Activated CD4-positive, alpha-beta T cell treated with anti-CD3 and anti-CD28 coated beads for 1 hour (primary cell): ENCODE measurements around the gene BAIAP2.

Experiments used
- DNase-seq: peaks from one replicate; pipeline ENCODE4 v3.0.0-alpha.2; 2020

Gene BAIAP2

GRCh38 chr17:81034779-81035520, at the start of gene BAIAP2:
Gene BAIAP2 (plus strand): TSS chr17:81035151. CDS start chr17:81035255, 104 bp downstream.
- DNase-seq = peak; percentile 97

- DNase-seq = no peak
Observed at GRCh38 chr17:80986046-80986445, 48.9 kb upstream of the BAIAP2 start.

- no peak for DNase-seq
Observed at GRCh38 chr17:80986816-80987475, 48.0 kb upstream of the BAIAP2 start.

- DNase-seq = no peak
Observed at GRCh38 chr17:80987941-80988461, 47.0 kb upstream of the BAIAP2 start.

- DNase-seq = no peak
Observed at GRCh38 chr17:80989586-80989913, 45.4 kb upstream of the BAIAP2 start.

- DNase-seq = no peak
Observed at GRCh38 chr17:80990921-80991644, 43.9 kb upstream of the BAIAP2 start.

- DNase-seq = peak; percentile 63
Observed at GRCh38 chr17:80991645-80992076, 43.3 kb upstream of the BAIAP2 start, which contains the start of gene CHMP6. Gene CHMP6 (plus strand): TSS chr17:80991841. CDS start chr17:80991919, 78 bp downstream.

GRCh38 chr17:80992077-80992947, 42.6 kb upstream of the BAIAP2 start:
- no peak for DNase-seq

GRCh38 chr17:80992948-80993624, 41.9 kb upstream of the BAIAP2 start:
- no peak for DNase-seq

GRCh38 chr17:80995131-80995530, 39.8 kb upstream of the BAIAP2 start:
- DNase-seq = no peak

- no peak for DNase-seq
Observed at GRCh38 chr17:80996422-80997305, 38.3 kb upstream of the BAIAP2 start.

GRCh38 chr17:80997424-80998117, 37.4 kb upstream of the BAIAP2 start:
- DNase-seq = no peak

GRCh38 chr17:80998118-80998747, 36.7 kb upstream of the BAIAP2 start:
- no peak for DNase-seq

GRCh38 chr17:80998748-80999535, 36.0 kb upstream of the BAIAP2 start:
- no peak for DNase-seq

GRCh38 chr17:80999536-81000333, 35.2 kb upstream of the BAIAP2 start:
- DNase-seq = no peak

- DNase-seq = no peak
Observed at GRCh38 chr17:81000334-81000630, 34.7 kb upstream of the BAIAP2 start.

- DNase-seq = no peak
Observed at GRCh38 chr17:81000631-81001357, 34.2 kb upstream of the BAIAP2 start.

GRCh38 chr17:81002013-81002384, 33.0 kb upstream of the BAIAP2 start:
- DNase-seq = no peak
